Measurements from ENCODE around the gene CENPL. TPM values are rescaled to one million over a fixed set of nuclear protein-coding genes. Genes with fewer than 3 reads are reported as not detected.

CENPL gene
- total and polyA plus RNA-seq, 2 of the 8 experiments (the other 6 are each of a cell fraction or from before 2014, with no cell fraction given) = 6.6 to 16.0 TPM

DNA sequence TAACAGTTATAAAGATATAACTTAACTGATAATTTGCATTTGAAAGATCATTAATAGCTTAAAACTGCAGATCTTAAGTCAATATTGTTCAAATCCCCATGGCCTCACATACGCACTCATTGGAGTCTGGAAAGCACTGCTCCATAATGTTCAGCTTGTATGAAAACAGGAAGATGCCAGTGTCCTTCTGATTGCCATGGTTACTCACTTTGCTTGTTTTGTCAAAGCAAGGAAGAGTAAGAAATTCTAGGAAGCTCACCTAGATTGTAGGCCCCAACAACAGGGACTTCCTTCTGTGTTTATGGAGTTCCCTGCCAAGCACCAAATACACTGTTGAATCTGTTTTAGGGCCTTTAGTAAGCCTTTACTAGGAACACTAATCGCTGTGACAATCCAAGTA lies 32.2 kb upstream of the CENPL start (continued):
- TF ChIP-seq, protein P1, sequence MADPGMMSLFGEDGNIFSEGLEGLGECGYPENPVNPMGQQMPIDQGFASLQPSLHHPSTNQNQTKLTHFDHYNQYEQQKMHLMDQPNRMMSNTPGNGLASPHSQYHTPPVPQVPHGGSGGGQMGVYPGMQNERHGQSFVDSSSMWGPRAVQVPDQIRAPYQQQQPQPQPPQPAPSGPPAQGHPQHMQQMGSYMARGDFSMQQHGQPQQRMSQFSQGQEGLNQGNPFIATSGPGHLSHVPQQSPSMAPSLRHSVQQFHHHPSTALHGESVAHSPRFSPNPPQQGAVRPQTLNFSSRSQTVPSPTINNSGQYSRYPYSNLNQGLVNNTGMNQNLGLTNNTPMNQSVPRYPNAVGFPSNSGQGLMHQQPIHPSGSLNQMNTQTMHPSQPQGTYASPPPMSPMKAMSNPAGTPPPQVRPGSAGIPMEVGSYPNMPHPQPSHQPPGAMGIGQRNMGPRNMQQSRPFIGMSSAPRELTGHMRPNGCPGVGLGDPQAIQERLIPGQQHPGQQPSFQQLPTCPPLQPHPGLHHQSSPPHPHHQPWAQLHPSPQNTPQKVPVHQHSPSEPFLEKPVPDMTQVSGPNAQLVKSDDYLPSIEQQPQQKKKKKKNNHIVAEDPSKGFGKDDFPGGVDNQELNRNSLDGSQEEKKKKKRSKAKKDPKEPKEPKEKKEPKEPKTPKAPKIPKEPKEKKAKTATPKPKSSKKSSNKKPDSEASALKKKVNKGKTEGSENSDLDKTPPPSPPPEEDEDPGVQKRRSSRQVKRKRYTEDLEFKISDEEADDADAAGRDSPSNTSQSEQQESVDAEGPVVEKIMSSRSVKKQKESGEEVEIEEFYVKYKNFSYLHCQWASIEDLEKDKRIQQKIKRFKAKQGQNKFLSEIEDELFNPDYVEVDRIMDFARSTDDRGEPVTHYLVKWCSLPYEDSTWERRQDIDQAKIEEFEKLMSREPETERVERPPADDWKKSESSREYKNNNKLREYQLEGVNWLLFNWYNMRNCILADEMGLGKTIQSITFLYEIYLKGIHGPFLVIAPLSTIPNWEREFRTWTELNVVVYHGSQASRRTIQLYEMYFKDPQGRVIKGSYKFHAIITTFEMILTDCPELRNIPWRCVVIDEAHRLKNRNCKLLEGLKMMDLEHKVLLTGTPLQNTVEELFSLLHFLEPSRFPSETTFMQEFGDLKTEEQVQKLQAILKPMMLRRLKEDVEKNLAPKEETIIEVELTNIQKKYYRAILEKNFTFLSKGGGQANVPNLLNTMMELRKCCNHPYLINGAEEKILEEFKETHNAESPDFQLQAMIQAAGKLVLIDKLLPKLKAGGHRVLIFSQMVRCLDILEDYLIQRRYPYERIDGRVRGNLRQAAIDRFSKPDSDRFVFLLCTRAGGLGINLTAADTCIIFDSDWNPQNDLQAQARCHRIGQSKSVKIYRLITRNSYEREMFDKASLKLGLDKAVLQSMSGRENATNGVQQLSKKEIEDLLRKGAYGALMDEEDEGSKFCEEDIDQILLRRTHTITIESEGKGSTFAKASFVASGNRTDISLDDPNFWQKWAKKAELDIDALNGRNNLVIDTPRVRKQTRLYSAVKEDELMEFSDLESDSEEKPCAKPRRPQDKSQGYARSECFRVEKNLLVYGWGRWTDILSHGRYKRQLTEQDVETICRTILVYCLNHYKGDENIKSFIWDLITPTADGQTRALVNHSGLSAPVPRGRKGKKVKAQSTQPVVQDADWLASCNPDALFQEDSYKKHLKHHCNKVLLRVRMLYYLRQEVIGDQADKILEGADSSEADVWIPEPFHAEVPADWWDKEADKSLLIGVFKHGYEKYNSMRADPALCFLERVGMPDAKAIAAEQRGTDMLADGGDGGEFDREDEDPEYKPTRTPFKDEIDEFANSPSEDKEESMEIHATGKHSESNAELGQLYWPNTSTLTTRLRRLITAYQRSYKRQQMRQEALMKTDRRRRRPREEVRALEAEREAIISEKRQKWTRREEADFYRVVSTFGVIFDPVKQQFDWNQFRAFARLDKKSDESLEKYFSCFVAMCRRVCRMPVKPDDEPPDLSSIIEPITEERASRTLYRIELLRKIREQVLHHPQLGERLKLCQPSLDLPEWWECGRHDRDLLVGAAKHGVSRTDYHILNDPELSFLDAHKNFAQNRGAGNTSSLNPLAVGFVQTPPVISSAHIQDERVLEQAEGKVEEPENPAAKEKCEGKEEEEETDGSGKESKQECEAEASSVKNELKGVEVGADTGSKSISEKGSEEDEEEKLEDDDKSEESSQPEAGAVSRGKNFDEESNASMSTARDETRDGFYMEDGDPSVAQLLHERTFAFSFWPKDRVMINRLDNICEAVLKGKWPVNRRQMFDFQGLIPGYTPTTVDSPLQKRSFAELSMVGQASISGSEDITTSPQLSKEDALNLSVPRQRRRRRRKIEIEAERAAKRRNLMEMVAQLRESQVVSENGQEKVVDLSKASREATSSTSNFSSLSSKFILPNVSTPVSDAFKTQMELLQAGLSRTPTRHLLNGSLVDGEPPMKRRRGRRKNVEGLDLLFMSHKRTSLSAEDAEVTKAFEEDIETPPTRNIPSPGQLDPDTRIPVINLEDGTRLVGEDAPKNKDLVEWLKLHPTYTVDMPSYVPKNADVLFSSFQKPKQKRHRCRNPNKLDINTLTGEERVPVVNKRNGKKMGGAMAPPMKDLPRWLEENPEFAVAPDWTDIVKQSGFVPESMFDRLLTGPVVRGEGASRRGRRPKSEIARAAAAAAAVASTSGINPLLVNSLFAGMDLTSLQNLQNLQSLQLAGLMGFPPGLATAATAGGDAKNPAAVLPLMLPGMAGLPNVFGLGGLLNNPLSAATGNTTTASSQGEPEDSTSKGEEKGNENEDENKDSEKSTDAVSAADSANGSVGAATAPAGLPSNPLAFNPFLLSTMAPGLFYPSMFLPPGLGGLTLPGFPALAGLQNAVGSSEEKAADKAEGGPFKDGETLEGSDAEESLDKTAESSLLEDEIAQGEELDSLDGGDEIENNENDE (IDR thresholded peaks at IDR 0.05; ENCODE audit: insufficient replicate concordance, low read length) = no peak
